Neuronal stem cell (in vitro differentiated cells): ENCODE data around the gene RILP.

ENCODE experiments used
- DNase-seq: peaks from one replicate; pipeline ENCODE4 v3.0.0-alpha.2; 2013; ENCODE audit warnings: low spot score
- H2AFZ ChIP-seq: one replicate; pipeline ENCODE4 v1.6.1; 2013; ENCODE audit warnings: mild to moderate bottlenecking, low read length, inconsistent platforms
- H2AK5ac ChIP-seq: 2 replicates; pipeline ENCODE4 v1.6.1; 2013; ENCODE audit warnings: low read depth, mild to moderate bottlenecking, inconsistent platforms, low read length, moderate library complexity, mixed read lengths
- H2BK120ac ChIP-seq: 2 replicates; pipeline ENCODE4 v1.6.1; 2013; ENCODE audit warnings: low read depth, mild to moderate bottlenecking, inconsistent platforms, low read length, moderate library complexity, mixed read lengths
- H2BK12ac ChIP-seq: one replicate; pipeline ENCODE4 v1.6.1; 2013; ENCODE audit warnings: low read length, inconsistent platforms
- H2BK15ac ChIP-seq: 2 replicates; pipeline ENCODE4 v1.6.1; 2013; ENCODE audit warnings: mild to moderate bottlenecking, low read length, inconsistent platforms, mixed read lengths
- H2BK5ac ChIP-seq: one replicate; pipeline ENCODE4 v1.6.1; 2013; ENCODE audit warnings: inconsistent platforms, mild to moderate bottlenecking, low read length, moderate library complexity
- H3K14ac ChIP-seq: one replicate; pipeline ENCODE4 v1.6.1; 2013; ENCODE audit warnings: low read length, inconsistent platforms
- H3K18ac ChIP-seq: 2 replicates; pipeline ENCODE4 v1.6.1; 2013; ENCODE audit warnings: low read length, inconsistent platforms
- H3K23ac ChIP-seq: 2 replicates; pipeline ENCODE4 v1.6.1; 2013; ENCODE audit warnings: low read depth, mild to moderate bottlenecking, mixed read lengths, low read length, inconsistent platforms; ENCODE audit not compliant: poor library complexity
- H3K27ac ChIP-seq: replicated peaks from 3 replicates; pipeline ENCODE4 v1.5.1; 2013; ENCODE audit warnings: low read length, inconsistent platforms
- H3K27me3 ChIP-seq, 3 experiments: 2 replicates each; pipeline ENCODE4 v1.6.1; 2013; ENCODE audit warnings: low read length in 3 of 3, mild to moderate bottlenecking in 2 of 3, inconsistent platforms in 1 of 3, low read depth in 1 of 3, mixed read lengths in 1 of 3, moderate library complexity in 1 of 3; ENCODE audit not compliant: control insufficient read depth in 3 of 3, insufficient read depth in 3 of 3
- H3K36me3 ChIP-seq, 2 donors: replicated peaks in 1 of 2; 2 replicates each; pipeline ENCODE4 v1.6.1; 2013; ENCODE audit warnings: low read length in 2 of 2; ENCODE audit not compliant: control insufficient read depth in 2 of 2, insufficient read depth in 2 of 2
- H3K4ac ChIP-seq: 2 replicates; pipeline ENCODE4 v1.6.1; 2013; ENCODE audit warnings: inconsistent platforms, mild to moderate bottlenecking, low read length, moderate library complexity
- H3K4me1 ChIP-seq, 2 donors: 1 replicate in 1 of 2; 2 replicates in 1 of 2; pipeline ENCODE4 v1.6.1; 2013; ENCODE audit warnings: low read length in 2 of 2, low read depth in 1 of 2; ENCODE audit not compliant: control insufficient read depth in 2 of 2, insufficient read depth in 1 of 2
- H3K4me2 ChIP-seq: one replicate; pipeline ENCODE4 v1.6.1; 2013; ENCODE audit warnings: mild to moderate bottlenecking, low read length, inconsistent platforms; ENCODE audit not compliant: insufficient read depth, poor library complexity, severe bottlenecking
- H3K4me3 ChIP-seq, 2 donors: 2 replicates each; pipeline ENCODE4 v1.5.1; 2013; ENCODE audit warnings: low read length in 2 of 2, mild to moderate bottlenecking in 2 of 2, inconsistent platforms in 1 of 2, moderate library complexity in 1 of 2
- H3K79me1 ChIP-seq: one replicate; pipeline ENCODE4 v1.6.1; 2013; ENCODE audit warnings: low read depth, mild to moderate bottlenecking, inconsistent platforms, low read length, moderate library complexity
- H3K9ac ChIP-seq: one replicate; pipeline ENCODE4 v1.6.1; 2013; ENCODE audit warnings: mild to moderate bottlenecking, low read depth, low read length, inconsistent platforms; ENCODE audit not compliant: poor library complexity
- H3K9me3 ChIP-seq, 2 donors: replicated peaks in 1 of 2; 2 replicates each; pipeline versions ENCODE3 to v1.6.1; 2013; ENCODE audit warnings: low read length in 2 of 2, mild to moderate bottlenecking in 2 of 2, inconsistent platforms in 1 of 2, low read depth in 1 of 2, mixed read lengths in 1 of 2, moderate library complexity in 1 of 2; ENCODE audit not compliant: control insufficient read depth in 2 of 2, insufficient read depth in 1 of 2
- H4K8ac ChIP-seq: one replicate; pipeline ENCODE4 v1.6.1; 2013; ENCODE audit warnings: low read depth, mild to moderate bottlenecking, inconsistent platforms, low read length, moderate library complexity
- H4K91ac ChIP-seq: one replicate; pipeline ENCODE4 v1.6.1; 2013; ENCODE audit warnings: low read length, low read depth, mild to moderate bottlenecking, inconsistent platforms; ENCODE audit not compliant: poor library complexity
- WGBS, 2 donors: extraction: QIAGEN DNeasy Blood & Tissue Kit; methylation state at CpG; one replicate each; pipeline ENCODE4 v1.1.7; 2013; ENCODE audit warnings: missing lambda C conversion rate in 2 of 2, mixed read lengths in 1 of 2; ENCODE audit not compliant: insufficient read length in 2 of 2, insufficient replicate concordance in 1 of 2; ENCODE audit errors: extremely low coverage in 2 of 2; 5-methylcytosine and 5-hydroxymethylcytosine counted together

The RILP gene

DNA sequence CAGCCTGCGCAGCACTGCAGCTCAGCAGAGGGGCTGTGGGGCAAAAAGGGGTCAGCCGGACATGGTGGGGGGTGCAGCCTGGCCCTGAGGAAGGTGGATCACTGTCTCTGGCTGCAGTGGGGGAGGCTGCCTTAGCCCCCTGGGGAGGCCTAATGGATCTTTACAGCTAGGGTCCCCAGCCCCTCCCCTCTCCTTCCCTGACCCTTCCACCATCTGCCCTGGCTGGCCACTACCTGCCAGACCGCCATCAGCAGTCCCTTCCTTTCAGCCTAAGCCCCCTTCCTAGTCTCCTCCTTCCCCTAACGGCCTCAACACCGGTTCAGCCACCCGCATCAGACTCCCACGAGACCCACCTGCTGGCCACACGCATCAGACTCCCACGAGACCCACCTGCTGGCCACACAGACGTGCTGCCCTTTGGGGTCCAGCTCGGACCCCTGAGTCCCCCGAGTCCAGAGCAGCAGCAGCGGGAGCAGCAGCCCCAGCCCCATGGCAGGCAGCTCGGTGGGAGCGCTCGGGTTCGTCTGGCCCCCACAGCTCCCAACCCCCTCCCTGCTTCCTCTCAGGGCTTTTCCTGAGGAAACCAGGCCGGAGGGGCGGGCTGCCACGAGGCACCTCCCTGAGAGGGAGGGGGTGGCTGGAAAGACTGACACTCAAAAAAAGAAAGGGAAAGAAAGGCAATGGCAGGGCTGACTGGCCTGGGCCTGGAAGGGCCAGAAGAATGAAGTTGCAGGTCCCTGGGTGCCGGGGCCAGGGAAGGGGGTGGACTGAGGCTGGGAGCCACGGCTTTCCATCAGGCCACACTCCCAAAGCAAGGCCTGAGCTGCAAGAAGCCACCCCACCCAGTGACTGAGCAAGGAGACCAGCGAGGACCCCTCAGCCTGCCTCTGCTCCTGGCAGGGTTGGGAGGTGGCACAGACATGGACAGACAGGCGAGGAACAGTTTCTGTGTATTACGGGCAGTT, 4.2 kb downstream of the RILP start, which contains the start of gene SCARF1:
SCARF1 (minus strand) TSS at position 526 of the 965 bp plus-strand sequence; CDS start at position 491, 35 bp downstream.
- no peak for DNase-seq
- Histone ChIP-seq H3K27me3 (peaks cover 0 to 27% (median 0%) of the 10 kb centered on the region in 3 experiments), H3K4ac (peak within 1 kb of the TSS; percentile 76), H3K9me3 (peaks cover 0 to 2% of the 10 kb centered on the region in 2 donors), H3K9ac (peak within 1 kb of the TSS; percentile 63), H3K79me1 (peaks cover 2% of the 10 kb centered on the region), H3K36me3 (peaks cover under 1 to 13% of the 10 kb centered on the region in 2 donors), H2AK5ac (peak within 1 kb of the TSS; percentile 96), H4K91ac (peak within 1 kb of the TSS; percentile 64), H2AFZ (peak within 1 kb of the TSS; percentile 75), H3K4me2 (no peak within 1 kb of the TSS), H2BK120ac (peak within 1 kb of the TSS; percentile 61), H3K27ac (no peak within 1 kb of the TSS), H3K14ac (peak within 1 kb of the TSS; percentile 89), H2BK15ac (peak within 1 kb of the TSS; percentile 98), H3K4me1 (peaks cover 14 to 38% of the 10 kb centered on the region in 2 donors), H2BK12ac (peak within 1 kb of the TSS; percentile 90), H3K4me3 (peak within 1 kb of the TSS in 1 of 2 donors; percentile 43), H4K8ac (peak within 1 kb of the TSS; percentile 89), H2BK5ac (peak within 1 kb of the TSS; percentile 48), H3K23ac (peak within 1 kb of the TSS; percentile 23), H3K18ac (peak within 1 kb of the TSS; percentile 76)
- no CpG with 5 or more reads among the region's 25 CpGs for WGBS, 2 donors

DNA sequence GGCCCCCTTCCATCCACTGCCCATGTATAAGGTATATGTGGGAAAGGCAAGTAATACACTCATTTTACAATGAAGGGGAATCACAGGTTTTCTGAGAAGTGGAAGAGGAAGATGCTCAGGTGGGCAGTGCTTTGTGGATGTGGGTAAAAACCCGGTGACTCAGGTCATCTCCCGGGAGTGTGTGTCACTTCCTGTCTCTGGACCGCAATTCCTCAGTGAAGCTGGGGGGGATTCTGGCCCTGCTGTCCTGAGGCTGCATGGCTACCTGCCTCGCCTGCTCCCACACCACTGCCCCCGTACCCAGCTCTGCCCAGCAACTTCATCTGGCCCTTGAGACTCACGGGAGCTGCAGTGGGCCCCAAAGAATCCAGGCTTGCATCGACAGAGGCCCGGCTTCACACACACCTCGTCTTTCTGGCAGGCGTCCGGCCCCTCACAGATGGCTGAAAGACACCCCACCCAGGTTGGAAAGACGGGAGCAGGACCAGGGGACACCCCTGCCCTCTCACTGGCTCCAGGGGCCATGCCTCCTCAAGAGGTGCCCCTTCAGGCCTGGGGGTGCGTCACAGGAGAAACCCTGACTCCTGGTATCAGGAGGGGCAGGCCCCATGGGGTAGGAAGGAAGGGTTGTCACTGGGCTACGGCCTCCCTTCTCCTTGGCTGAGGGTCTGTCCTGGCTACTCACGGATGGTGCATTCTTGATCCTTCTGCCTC, 5.0 kb downstream of the RILP start:
- peak overlapping the region; percentile 76 for H3K18ac ChIP-seq
- peak overlapping the region; percentile 89 for H2BK15ac ChIP-seq
- H3K4me1 ChIP-seq, result peaks cover 13 to 35% of the 10 kb centered on the region in 2 donors
- H3K79me1 ChIP-seq, result peaks cover 2% of the 10 kb centered on the region
- H3K23ac ChIP-seq, result no peak overlapping the region
- H2BK12ac ChIP-seq, result peak overlapping the region; percentile 90
- H2AK5ac ChIP-seq, result peak overlapping the region; percentile 96
- peak overlapping the region in 1 of 2 donors; percentile 7 for H3K4me3 ChIP-seq
- no CpG with 5 or more reads among the region's 15 CpGs for WGBS, 2 donors
- peak overlapping the region; percentile 61 for H2BK120ac ChIP-seq
- H4K91ac ChIP-seq, result peak overlapping the region; percentile 64
- H3K9me3 ChIP-seq, result peaks cover 0 to 2% of the 10 kb centered on the region in 2 donors
- H3K4me2 ChIP-seq, result no peak overlapping the region
- peak overlapping the region; percentile 75 for H2AFZ ChIP-seq
- no peak overlapping the region for H3K27ac ChIP-seq
- H3K36me3 ChIP-seq, result peaks cover 0 to 5% of the 10 kb centered on the region in 2 donors
- H3K9ac ChIP-seq, result peak overlapping the region; percentile 63
- peak overlapping the region; percentile 48 for H2BK5ac ChIP-seq
- peaks cover 0 to 27% (median 0%) of the 10 kb centered on the region in 3 experiments for H3K27me3 ChIP-seq
- H4K8ac ChIP-seq, result peak overlapping the region; percentile 65
- H3K4ac ChIP-seq, result no peak overlapping the region
- no peak for DNase-seq
- peak overlapping the region; percentile 82 for H3K14ac ChIP-seq

DNA sequence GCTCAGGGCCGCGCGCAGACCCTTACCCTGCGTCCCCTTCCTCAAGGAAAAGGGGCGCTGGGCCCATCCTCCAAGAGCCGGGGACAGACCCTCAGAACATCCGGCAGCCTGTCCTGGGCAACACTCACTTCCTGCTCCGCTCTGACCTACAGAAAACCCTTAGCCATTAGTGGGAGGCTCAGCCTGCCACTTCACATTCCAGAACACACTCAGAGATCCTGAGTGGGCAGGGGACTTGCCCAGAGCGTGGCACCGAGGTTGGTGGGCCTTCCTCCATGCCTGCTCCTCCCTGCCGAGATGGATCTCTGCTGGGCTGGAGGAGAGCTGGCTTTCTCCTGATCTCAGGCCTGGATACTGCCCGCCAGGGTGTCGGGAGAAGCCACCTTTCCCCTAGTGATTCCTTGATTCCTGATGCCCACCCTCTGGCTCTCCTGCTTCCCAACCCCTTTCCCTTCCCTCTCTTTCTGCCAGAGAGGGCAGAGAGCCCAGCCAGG, 5.6 kb downstream of the RILP start:
- Histone ChIP-seq H3K4me1 (peaks cover 15 to 40% of the 10 kb centered on the region in 2 donors), H4K91ac (no peak overlapping the region), H2BK15ac (peak overlapping the region; percentile 89), H3K4ac (no peak overlapping the region), H2AFZ (no peak overlapping the region), H2AK5ac (peak overlapping the region; percentile 96), H2BK12ac (peak overlapping the region; percentile 99), H3K14ac (no peak overlapping the region), H3K9me3 (peaks cover 0 to 2% of the 10 kb centered on the region in 2 donors), H2BK5ac (peak overlapping the region; percentile 48), H3K36me3 (peaks cover 0 to 5% of the 10 kb centered on the region in 2 donors), H2BK120ac (no peak overlapping the region), H3K4me3 (peak overlapping the region in 1 of 2 donors; percentile 35), H3K18ac (peak overlapping the region; percentile 95), H3K23ac (peak overlapping the region; percentile 73), H3K79me1 (peaks cover 2% of the 10 kb centered on the region), H3K27ac (no peak overlapping the region), H4K8ac (no peak overlapping the region), H3K4me2 (peak overlapping the region; percentile 94), H3K27me3 (peaks cover 0 to 27% (median 0%) of the 10 kb centered on the region in 3 experiments), H3K9ac (no peak overlapping the region)
- WGBS, 2 donors, result no CpG with 5 or more reads among the region's 13 CpGs
- no peak for DNase-seq
